Mucosa of descending colon (tissue), 3 donors: ENCODE measurements around the gene NDUFA5. TPM values are rescaled to one million over a fixed set of nuclear protein-coding genes. Genes with fewer than 3 reads are reported as not detected.
A peak's percentile ranks its signal among the peaks of the same experiment; 100 is the strongest.
"Not testable (repeated sequence)": the region's sequence is repeated elsewhere in the genome, so short reads cannot be mapped to it uniquely, and the experiment has no call there.

Source experiments
- ATAC-seq: fragments of 200-7000 bp; cut with Tn5 transposase; one replicate; pipeline ENCODE4 v1.9.1; 2020; ENCODE audit warnings: mild to moderate bottlenecking, moderate library complexity
- DNase-seq, 3 donors: peaks; one replicate each; pipeline ENCODE4 v3.0.0-alpha.2; 2020
- H3K36me3 ChIP-seq: fragments of 200-600 bp; one replicate; pipeline ENCODE4 v1.8.0; 2021; ENCODE audit warnings: low read depth, mild to moderate bottlenecking
- H3K4me1 ChIP-seq: fragments of 200-600 bp; one replicate; pipeline ENCODE4 v1.8.0; 2021; ENCODE audit warnings: low read depth, mild to moderate bottlenecking
- H3K4me3 ChIP-seq: fragments of 200-600 bp; one replicate; pipeline ENCODE4 v1.8.0; 2021; ENCODE audit warnings: mild to moderate bottlenecking
- H3K9me3 ChIP-seq: fragments of 200-600 bp; one replicate; pipeline ENCODE4 v1.8.0; 2021; ENCODE audit warnings: mild to moderate bottlenecking
- intact Hi-C, 2 donors: fragments of 100-400 bp; cut with DNase I in 1 of 2; cut with micrococcal nuclease in 1 of 2; formaldehyde crosslinking; loops; one replicate each; pipeline versions ENCODE4 v1.11.0 to v1.11.1; 2022; cut with DNase I, micrococcal nuclease
- total RNA-seq, 3 donors: library from RNA; stranded (reverse); fragmentation: NEBNext Ultra II Directional in 2 of 3; extraction: Animal tissue kit (Norgen Biotek cat#: 25700) in 2 of 3; gene quantifications; one replicate each; pipeline versions ENCODE4 v1.2.1 to v1.2.4, GENCODE V29; 2021 to 2023
- TF ChIP-seq, protein P1 (sequence below): fragments of 200-600 bp; IDR thresholded peaks from one replicate; pipeline ENCODE4 v1.8.0; 2022; ENCODE audit warnings: antibody characterized with exemption, mild to moderate bottlenecking
- donor health status: DM: no; HTN: no; CAD: no; lungs with moderate emphysema.
- donor health status: DM: no; HTN: no; CAD: no.
- donor health status: DM: no; HTN: yes; CAD: no.

NDUFA5 gene
- total RNA-seq, 3 donors from 2014 or later, result 88.7 to 118 (median 104) TPM

DNA sequence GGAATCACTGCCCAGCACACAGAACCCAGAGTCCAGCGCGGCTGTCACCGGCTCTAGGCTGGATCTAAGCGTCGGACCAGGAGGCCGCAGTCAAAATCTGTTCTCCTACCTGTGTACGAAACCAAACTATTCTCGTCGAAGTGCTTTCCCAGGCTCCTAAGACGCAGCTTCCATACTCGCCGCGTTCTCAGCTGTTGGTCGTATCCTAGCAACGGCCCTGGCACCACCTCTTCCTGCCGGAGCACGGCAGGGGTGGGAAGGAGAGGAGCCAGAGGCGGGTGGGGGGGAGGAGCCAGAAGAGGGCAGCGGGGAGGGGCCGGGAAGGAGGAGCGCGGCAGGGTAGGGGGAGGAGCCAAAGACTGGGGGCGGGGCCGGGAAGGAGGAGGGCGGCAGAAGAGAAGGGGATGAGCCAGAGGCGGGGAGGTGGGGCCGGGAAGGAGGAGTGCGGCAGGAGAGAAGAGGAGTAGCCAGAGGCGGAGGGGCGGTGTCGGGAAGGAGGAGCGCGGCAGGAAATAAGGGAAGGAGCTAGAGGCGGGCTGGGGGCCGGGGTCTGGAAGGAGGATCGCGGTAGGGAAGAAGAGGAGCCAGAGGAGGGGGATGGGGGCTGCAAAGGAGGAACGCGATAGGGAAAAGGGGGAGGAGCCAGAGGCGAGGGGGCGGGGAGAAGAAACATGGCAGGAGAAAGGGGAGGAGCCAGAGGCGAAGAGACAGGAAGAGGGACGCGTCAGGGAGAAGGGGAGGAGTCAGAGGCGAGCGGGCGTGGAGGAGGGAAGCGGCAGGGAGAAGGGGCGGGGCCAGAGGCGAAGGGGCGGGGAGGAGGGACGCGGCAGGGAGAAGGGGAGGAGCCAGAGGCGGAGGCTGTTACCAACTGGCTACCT lies 23.0 kb downstream of the NDUFA5 start, which contains the start of gene IQUB:
Gene IQUB (minus strand): TSS at position 213 of the 878 bp plus-strand sequence. CDS start 22,255 bp downstream, outside the sequence.
- no peaks in the 10 kb centered on the region for H3K9me3 ChIP-seq
- ATAC-seq, result peak; percentile 96
- peaks cover 12% of the 10 kb centered on the region for H3K4me1 ChIP-seq
- intact Hi-C loops, result loop anchor here in 1 of 2 donors (5.0 kb wide), 1 partner anchor 42 kb away; no protein-coding TSS in a partner anchor
- TF ChIP-seq, protein P1, sequence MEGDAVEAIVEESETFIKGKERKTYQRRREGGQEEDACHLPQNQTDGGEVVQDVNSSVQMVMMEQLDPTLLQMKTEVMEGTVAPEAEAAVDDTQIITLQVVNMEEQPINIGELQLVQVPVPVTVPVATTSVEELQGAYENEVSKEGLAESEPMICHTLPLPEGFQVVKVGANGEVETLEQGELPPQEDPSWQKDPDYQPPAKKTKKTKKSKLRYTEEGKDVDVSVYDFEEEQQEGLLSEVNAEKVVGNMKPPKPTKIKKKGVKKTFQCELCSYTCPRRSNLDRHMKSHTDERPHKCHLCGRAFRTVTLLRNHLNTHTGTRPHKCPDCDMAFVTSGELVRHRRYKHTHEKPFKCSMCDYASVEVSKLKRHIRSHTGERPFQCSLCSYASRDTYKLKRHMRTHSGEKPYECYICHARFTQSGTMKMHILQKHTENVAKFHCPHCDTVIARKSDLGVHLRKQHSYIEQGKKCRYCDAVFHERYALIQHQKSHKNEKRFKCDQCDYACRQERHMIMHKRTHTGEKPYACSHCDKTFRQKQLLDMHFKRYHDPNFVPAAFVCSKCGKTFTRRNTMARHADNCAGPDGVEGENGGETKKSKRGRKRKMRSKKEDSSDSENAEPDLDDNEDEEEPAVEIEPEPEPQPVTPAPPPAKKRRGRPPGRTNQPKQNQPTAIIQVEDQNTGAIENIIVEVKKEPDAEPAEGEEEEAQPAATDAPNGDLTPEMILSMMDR, result no peak
- DNase-seq, result peak; percentile 98 to 100 (median 99)
- H3K36me3 ChIP-seq, result no peaks in the 10 kb centered on the region
- peak within 1 kb of the TSS; percentile 22 for H3K4me3 ChIP-seq

DNA sequence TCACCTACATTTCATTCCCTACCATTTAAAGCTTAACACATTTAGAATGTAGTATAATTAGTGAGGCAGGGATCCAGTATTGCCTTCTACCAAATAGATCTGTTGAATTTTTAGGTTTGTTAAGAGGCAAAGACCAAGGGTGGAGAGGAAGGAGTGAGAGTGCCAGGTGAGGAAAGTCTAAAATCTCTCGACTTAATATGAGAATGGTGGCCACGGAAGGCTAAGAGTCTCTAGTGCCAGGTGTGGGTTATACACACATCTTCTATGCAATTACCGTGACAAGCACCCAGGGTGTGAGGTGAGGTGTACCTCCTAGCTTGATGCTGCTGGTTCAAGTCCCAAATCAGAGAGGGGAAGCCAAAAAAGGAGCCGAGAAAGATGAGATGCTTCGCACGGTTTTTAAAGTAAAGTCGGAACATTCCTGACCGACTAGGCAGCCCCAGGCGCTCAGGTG lies 23.7 kb downstream of the NDUFA5 start:
- no peak for DNase-seq
- no peak overlapping the region for H3K4me3 ChIP-seq
- ATAC-seq, result no peak
- no peaks in the 10 kb centered on the region for H3K9me3 ChIP-seq
- no peaks in the 10 kb centered on the region for H3K36me3 ChIP-seq
- intact Hi-C loops, result no loop called here
- TF ChIP-seq, protein P1, result no peak
- H3K4me1 ChIP-seq, result peaks cover 12% of the 10 kb centered on the region

DNA sequence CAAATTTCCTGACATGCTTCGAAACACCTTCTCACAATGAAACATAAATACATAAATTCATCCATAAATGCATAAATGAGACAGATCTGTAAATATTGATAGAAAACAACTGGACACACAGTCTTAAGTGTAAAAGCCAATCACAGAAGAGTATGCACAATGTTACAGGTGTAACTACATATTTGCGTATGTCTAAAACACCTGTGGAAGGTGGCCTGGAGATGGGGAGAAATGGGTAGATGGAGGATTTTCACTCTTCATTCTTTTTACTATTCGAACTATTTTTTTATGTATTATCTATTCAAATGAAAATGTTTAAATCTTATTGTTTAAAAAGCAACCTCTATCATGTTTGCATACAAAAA lies 24.1 kb downstream of the NDUFA5 start:
- TF ChIP-seq, protein P1, result no peak
- no peaks in the 10 kb centered on the region for H3K36me3 ChIP-seq
- peaks cover 12% of the 10 kb centered on the region for H3K4me1 ChIP-seq
- intact Hi-C loops, result no loop called here
- H3K4me3 ChIP-seq, result no peak overlapping the region
- H3K9me3 ChIP-seq, result no peaks in the 10 kb centered on the region
- ATAC-seq, result no peak
- DNase-seq, result no peak

DNA sequence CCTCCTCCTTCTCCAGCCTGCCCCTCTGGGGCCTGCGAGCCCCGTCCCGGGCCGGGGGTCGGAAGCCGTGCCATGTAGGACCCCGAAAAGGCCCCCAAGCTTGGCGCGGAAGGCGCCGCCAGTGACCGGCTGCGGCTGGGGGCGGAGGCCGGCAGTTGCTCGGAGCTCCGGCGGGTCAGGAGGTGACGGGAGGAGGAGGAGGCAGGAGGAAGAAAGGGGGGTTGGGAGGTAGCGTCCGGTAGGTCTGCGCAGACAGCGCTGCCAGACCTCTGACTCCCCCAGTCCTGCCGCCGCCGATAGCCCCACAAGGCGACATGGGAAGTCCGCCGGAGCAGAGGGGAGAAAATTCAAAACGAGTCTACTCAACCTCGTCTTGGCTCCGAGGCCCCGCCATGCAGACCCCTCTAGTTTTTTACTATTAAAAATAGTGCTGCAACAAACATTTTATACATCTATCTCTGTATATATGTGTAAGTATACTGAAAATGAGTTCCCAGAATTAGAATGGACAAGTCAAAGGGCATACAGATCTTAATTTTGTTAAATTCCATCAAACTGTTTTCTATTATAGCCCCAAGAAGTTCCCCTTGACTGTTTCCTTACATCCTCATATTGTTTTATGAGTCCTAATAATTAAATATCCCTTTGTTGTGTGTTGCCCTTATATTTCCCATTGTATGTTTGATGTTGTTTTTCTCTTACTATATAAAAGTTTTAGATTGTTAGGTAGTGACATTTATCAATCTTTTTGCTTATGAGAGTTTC lies 24.6 kb downstream of the NDUFA5 start:
- H3K4me3 ChIP-seq, H3K9me3 ChIP-seq, intact Hi-C loops, H3K36me3 ChIP-seq: not testable (repeated sequence)
- H3K4me1 ChIP-seq, result peaks cover 12% of the 10 kb centered on the region
- ATAC-seq (peak; percentile 15), DNase-seq (peak; percentile 37 to 57 (median 53))

DNA sequence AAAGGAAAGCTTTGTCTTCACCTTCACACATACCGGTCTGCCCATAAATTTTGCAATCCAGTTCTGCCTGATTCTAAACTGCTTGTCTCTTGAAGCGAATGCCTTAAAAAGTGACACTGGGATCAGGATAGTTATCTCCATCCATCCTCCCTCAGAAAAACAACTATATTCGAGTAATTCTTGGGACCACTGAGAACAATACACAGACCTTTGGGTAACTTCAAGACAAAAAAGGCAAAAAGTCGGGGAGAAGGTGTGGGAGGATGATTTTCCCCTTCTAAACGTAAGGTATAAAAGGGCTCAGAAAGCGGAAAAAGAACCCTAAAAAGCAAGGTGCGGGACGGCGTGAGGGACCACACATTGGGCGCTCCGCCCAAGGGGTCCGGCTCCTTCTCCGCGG lies 25.3 kb downstream of the NDUFA5 start:
- DNase-seq, intact Hi-C loops, H3K4me3 ChIP-seq, H3K9me3 ChIP-seq, H3K36me3 ChIP-seq, ATAC-seq: not testable (repeated sequence)
- H3K4me1 ChIP-seq, result peaks cover 12% of the 10 kb centered on the region

DNA sequence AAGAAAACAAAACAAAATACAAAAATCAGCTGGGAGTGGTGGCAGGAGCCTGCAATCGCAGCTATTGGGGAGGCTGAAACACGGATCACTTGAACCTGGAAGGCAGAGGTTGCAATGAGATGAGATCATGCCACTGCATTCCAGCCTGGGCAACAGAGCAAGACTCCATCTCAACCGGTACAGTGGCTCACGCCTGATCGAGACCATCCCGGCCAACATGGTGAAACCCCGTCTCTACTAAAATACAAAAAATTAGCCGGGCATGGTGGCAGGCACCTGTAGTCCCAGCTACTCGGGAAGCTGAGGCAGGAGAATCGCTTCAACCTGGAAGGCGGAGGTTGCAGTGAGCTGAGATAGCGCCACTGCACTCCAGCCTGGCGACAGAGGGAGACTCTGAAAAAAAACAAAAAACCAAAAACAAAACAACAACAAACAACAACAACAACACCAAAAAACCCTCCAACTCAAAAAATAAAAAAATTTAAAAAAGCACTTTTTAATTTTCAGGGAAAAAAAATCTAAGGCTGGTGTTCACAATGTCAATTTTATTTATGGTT lies 27.5 kb downstream of the NDUFA5 start:
- H3K4me3 ChIP-seq, intact Hi-C loops, H3K9me3 ChIP-seq, ATAC-seq, DNase-seq, H3K36me3 ChIP-seq: not testable (repeated sequence)
- peaks cover 12% of the 10 kb centered on the region for H3K4me1 ChIP-seq
